Measurements from ENCODE around the gene BCKDK. TPM values are rescaled to one million over a fixed set of nuclear protein-coding genes. Genes with fewer than 3 reads are reported as not detected.

The BCKDK gene
- total and polyA plus RNA-seq, 12 donors = 26.1 to 90.9 (median 71.4) TPM

DNA sequence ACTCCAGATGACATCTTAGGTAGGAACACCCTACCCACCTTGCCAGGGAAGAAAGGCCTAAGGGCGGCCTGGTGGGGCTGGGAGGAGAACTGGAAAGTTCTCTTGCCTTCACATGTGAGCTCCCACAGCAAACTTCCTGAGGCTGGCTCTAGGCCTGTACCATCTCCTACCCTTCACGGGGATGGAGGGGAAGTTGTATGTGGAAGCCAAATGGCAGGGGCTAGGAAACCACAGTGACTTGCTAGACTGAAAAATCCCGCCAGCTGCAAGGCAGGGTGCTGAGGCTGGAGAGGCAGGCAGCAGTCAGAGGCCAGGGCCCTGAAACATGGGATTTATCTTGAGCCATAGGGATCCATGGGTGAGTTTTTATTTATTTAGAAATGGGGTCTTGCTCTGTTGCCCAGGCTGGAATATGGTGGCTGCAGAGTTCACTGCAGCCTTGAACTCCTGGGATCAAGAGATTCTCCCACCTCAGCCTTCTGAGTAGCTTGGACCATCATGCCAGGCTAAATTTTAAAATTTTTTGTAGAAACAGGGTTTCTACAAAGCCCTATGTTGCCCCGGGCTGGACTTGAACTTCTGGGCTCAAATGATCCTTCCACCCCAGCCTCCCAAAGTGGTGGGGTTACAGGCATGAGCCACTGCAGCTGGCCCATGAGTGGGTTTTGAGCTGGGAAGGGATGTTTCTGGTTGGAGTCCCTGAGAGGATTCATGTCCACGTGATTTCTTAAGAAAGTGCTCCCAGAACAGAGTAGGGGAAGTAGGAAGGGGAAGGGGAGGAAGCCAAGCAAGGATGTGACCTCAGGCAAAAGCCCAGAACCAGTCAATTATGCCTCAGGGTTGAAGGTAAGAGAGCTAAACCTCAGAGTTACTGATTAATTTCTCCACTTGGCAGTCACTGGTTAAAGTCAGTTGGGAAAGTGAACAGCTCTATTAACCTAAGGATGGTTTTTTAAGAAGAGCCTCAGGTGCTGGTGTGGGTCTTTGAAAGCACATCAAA, 5.2 kb downstream of the BCKDK start:
- intact Hi-C loops (cut with DNase I) = loop anchor here in 1 of 10 donors (10.0 kb wide), 1 partner anchor 341 kb away; the partner anchor contains the start of gene ARMC5
- WGBS, 2 donors = 64 to 75% methylated on average over 5 of the region's 5 CpGs
- H3K4me1 ChIP-seq = peaks cover 17 to 73% (median 46%) of the 10 kb centered on the region in 9 donors

DNA sequence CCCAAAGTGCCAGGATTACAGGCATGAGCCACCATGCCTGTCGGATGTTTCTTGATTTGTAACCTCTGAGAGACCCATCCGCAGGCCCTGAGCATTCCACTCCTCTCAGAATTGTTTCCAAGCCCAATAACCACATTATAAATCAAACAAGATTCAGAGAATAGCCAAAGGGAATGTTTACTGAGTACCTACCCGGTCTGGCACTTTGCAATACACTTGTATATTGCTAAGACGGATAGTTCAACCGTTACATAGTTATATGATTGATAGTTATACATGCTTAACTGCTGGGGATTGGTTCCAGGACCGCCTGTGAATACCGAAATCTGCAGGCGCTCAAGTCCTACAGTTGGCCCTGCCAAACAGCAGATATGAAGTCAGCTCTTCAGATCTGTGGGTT, 6.3 kb downstream of the BCKDK start:
- TF ChIP-seq CTCF (IDR thresholded peaks at IDR 0.05) = no peak
- peaks cover 13 to 73% (median 47%) of the 10 kb centered on the region in 9 donors for H3K4me1 ChIP-seq
- peak overlapping the region in 9 of 10 donors; percentile 76 to 90 (median 86) for H3K27ac ChIP-seq
- intact Hi-C loops (cut with DNase I) = loop anchor here in 1 of 10 donors (10.0 kb wide), 1 partner anchor 340 kb away; the partner anchor contains the start of gene ARMC5
- 92 to 94% methylated on average over 8 of the region's 8 CpGs for WGBS, 2 donors
- no peaks in the 10 kb centered on the region for H3K9me3 ChIP-seq
- H3K4me3 ChIP-seq = no peak overlapping the region
- DNase-seq (no peak), ATAC-seq (no peak)
- H3K36me3 ChIP-seq = peaks cover 0 to 45% (median 31%) of the 10 kb centered on the region in 9 donors
- H3K27me3 ChIP-seq = no peaks in the 10 kb centered on the region

More for the DNA sequence above, 5.2 kb downstream of the BCKDK start:
- Histone ChIP-seq H3K36me3 (peaks cover 0 to 42% (median 30%) of the 10 kb centered on the region in 9 donors), H3K9me3 (no peaks in the 10 kb centered on the region), H3K27me3 (no peaks in the 10 kb centered on the region), H3K27ac (peak overlapping the region; percentile 57 to 90 (median 84)), H3K4me3 (peak overlapping the region in 1 of 10 donors; percentile 0)
- DNase-seq (no peak), ATAC-seq (peak in 1 of 8 donors; percentile 28)
- no peak for TF ChIP-seq CTCF (IDR thresholded peaks at IDR 0.05)

- WGBS, 2 donors = 0 to 1% methylated on average over 60 to 68 of the region's 68 CpGs
- DNase-seq (peak; percentile 98 to 99), ATAC-seq (peak; percentile 93 to 97 (median 94))
- Histone ChIP-seq H3K4me1 (peaks cover 10 to 62% (median 39%) of the 10 kb centered on the region in 9 donors), H3K27me3 (no peaks in the 10 kb centered on the region), H3K9me3 (no peaks in the 10 kb centered on the region), H3K27ac (peak within 1 kb of the TSS; percentile 91 to 98 (median 96)), H3K36me3 (peaks cover 0 to 45% (median 33%) of the 10 kb centered on the region in 9 donors), H3K4me3 (peak within 1 kb of the TSS; percentile 44 to 87 (median 74))
- intact Hi-C loops (cut with DNase I) = loop anchor here in 5 of 10 donors (1.0 to 10.0 kb wide), 4 partner anchors 21 to 337 kb away; partner anchors contain the start of genes ARMC5 (in 1 of the 5) and FUS (in 1 of the 5)
- TF ChIP-seq CTCF (IDR thresholded peaks at IDR 0.05) = no peak
Measured at GRCh38 chr16:31117384-31118222, 9.4 kb downstream of the BCKDK start, which contains the start of gene KAT8. TSS of gene KAT8 (plus strand) at chr16:31117664. CDS start at chr16:31117682, 18 bp downstream.

All from heart right ventricle (tissue), 16 donors.